Measurements from ENCODE around the gene BCL2L14. TPM values are rescaled to one million over a fixed set of nuclear protein-coding genes. Genes with fewer than 3 reads are reported as not detected.

The BCL2L14 gene
- total RNA-seq, 2 donors from 2014 or later: 54.4 to 57.6 TPM

DNA sequence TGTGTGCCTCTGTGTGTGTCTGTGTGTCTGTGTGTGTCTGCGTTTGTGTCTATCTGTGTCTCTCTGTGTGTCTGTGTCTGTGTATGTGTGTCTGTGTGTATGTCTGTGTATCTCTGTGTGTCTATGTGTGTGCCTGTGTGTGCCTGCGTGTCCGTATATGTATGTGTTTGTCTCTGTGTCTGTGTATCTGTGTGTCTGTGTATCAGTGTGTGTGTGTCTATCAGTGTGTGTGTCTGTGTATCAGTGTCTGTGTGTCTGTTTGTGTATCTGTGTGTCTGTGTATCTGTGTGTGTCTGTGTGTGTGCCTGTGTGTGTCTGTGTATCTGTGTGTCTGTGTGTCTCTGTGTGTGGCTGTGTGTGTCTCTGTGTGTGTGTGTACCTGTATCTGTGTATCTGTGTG is 23.1 kb upstream of the BCL2L14 start:
- DNase-seq (no peak), ATAC-seq (no peak)
- intact Hi-C loops (cut with DNase I, micrococcal nuclease): no loop called here

DNA sequence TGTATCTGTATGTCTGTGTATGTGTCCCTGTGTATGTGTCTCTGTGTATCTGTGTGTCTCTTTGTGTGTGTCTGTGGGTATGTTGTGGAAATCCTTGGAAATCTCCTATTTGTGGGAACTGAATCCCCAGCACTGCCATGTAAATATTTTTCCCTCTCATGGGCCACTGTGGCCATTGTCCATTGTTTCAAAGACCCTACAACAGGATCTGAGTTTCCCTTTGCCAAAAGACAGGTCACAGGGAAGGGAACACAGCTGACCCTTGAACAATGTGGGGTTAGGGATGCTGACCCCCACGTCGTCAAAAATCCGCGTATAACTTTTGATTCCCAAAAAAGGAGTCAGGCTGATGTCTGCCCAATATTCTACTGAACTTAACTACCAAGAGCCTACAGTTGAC is 22.5 kb upstream of the BCL2L14 start:
- intact Hi-C loops (cut with DNase I, micrococcal nuclease): no loop called here

DNA sequence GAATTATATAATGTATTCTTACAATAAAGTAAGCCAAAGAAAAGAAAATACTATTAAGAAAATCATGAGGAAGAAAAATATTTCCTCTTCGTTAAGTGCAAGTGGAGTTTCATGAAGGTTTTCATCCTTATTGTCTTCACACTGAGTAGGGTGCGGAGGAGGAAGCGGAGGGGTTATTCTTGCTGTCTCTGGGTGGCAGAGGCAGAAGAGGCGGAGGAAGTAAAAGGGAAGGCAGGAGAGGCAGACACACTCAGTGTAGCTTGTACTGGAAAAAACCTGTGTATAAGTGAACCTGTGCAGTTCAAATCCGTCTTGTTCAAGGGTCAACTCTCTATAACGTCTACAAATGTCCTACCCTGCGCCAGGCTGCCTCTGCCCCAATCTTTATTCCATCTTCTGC is 22.0 kb upstream of the BCL2L14 start:
- intact Hi-C loops (cut with DNase I, micrococcal nuclease): no loop called here
- ATAC-seq: no peak
- DNase-seq: no peak

More for the DNA sequence above, 22.5 kb upstream of the BCL2L14 start:
- DNase-seq (no peak), ATAC-seq (no peak)

DNA sequence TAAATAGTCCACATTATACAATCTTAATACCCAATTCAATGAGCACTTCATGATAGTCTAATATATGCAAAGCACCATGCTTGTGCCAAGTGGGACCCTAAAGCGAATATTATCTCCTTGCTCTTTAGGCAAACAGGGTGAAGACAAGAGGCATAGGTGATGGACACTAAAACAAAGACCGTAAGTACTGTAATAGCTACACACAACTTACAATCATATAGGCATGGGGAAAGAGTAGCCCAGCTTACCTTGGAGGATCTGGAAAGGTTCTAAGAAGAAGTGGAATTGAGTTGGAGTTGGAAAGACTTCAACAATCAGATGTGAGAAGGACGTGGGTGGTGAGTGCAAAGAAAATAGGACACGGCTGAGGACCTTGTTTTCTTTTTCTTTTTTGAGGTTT is 19.1 kb upstream of the BCL2L14 start:
- intact Hi-C loops (cut with DNase I, micrococcal nuclease): no loop called here
- ATAC-seq: no peak
- DNase-seq: no peak

DNA sequence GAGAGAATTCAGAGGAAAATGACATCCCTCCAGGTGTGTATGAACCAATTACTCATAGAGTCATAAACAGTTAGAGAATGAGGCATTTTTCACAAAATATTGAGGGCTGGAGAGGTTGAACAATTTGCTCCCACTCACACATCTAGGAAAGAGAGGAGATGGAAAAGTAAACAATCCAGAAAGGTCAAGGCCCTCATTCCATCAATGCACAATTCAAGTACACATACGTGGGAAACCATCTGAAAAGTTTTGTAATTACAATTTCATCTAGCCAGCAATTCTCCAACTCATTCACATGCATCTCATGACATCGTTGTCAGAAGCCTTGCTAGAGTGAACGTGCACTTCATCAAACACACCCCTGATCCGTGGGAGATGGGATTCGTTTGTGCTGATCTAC is 15.7 kb upstream of the BCL2L14 start:
- ATAC-seq (no peak), DNase-seq (no peak)
- intact Hi-C loops (cut with DNase I, micrococcal nuclease): no loop called here

DNA sequence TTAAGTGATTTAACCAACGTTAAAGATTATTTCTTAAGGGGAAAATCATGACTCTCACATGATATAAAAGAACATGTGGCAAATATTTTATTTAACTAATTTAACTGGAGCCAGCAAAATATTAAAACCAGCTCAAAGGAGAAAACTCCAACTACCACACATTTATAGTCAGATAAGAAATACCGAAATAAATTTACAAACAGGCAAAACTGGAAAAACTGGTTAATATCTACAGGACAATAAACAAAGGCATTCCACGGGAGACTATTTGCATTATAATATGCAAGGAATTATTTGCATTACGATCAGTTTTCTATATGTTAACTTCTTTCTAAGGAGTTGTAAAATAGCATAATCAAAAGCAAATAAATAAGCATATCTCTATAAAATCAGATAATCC is 13.8 kb upstream of the BCL2L14 start:
- DNase-seq (no peak), ATAC-seq (no peak)
- intact Hi-C loops (cut with DNase I, micrococcal nuclease): no loop called here

DNA sequence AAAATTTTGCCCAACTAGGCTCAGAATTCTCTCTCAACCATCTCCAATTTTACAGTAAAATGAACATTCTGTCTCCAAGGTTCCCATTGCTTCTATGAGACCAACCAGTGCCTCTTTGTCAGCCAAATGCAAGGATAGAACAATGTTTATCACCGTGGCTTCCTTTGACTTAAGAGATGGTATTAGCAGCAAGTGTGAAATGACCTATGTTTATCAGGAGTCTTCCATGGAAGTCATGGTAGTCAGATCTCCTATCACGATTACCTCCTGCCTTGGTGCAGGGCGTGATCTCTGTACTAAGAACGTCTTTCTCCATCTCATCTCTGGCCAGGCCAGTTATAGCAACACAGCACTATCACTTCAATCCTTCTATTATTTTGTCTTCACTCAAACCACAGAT is 6.1 kb upstream of the BCL2L14 start:
- intact Hi-C loops (cut with DNase I, micrococcal nuclease): no loop called here
- DNase-seq (no peak), ATAC-seq (no peak)

DNA sequence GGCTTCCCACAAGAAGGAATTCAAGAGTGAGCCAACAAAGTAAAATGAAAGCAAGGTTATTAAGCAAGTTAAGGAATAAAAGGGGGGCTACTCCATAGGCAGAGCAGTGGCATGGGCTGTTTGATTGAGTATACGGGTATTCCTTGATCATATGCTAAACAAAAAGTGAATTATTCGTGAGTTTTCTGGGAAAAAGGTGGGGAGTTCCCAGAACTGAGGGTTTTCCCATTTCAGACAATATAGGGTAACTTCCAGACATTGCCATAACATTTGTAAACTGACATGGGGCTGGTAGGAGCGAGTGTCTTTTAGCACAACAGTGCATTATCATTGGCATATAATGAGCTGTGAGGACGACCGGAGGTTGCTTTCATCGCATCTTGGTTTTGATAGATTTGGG is 2.0 kb upstream of the BCL2L14 start:
- no peak for ATAC-seq
- intact Hi-C loops (cut with DNase I, micrococcal nuclease): no loop called here
- DNase-seq: no peak

DNA sequence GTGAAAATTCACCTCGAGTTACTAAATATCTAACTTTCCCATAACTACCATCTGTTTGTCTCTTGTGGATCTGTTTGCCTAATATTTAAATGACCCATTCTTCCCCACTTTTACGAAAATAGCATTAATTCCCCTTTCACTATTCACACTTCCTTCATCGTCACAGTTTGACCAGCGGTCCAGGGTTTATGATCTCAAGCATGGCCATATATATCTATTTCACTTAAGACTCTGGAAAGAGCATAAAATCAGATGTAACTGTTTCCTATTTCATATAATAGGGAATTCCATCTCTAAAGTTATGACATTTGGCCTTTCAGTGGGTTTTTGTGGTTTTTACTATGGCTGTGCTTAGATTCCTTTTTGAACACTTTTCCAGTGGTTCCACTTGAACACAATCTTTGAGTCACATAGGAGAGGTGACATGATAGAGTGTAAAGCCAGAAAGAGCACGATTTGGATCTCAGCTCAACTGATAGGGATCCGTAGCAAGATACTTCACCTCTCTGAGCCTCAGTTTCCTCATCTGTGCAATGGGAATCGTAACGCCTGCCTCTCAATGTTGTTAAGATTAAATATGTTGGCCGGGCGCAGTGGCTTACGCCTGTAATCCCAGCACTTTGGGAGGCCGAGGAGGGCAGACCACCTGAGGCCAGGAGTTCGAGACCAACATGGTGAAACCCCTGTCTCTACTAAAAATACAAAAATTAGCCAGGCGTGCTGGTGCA is 754 bp upstream of the BCL2L14 start:
- DNase-seq: no peak
- no peak for ATAC-seq
- intact Hi-C loops (cut with DNase I, micrococcal nuclease): no loop called here

DNA sequence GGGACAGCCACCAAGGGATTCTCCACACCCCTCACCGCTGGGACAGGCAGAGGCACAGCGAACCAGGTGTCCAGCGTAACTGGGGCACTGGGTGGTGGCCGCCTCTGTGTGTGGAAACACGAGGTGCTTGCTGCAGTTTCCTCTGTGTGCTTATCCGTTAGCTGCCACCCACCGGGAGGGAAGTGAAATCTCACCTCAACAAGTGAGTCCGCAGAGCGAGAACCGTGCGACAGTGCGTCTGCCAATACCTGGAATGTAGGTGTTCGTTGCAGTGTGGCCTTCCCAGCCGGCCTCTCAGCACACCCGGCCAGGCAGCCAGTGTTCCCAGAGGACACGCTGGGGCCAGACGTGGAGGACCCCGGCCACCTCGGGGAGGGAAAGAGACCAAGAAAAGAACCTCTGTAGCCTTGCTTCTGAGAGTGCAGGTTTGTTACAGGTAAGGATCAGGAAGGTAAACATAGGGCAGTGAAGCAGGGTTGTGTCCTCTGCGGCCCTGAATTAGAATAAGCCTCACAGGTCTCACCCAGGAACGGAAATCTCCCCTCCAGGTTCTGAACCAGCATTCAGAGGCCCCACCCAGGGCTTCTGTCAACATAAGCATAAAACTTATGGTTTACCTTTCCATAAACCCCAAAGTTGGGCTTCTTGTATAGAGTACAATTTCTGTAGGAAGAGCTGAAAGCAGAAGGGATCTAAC is 1.5 kb downstream of the BCL2L14 start:
- ATAC-seq (peak; percentile 65), DNase-seq (peak; percentile 76)
- intact Hi-C loops (cut with DNase I, micrococcal nuclease): no loop called here

DNA sequence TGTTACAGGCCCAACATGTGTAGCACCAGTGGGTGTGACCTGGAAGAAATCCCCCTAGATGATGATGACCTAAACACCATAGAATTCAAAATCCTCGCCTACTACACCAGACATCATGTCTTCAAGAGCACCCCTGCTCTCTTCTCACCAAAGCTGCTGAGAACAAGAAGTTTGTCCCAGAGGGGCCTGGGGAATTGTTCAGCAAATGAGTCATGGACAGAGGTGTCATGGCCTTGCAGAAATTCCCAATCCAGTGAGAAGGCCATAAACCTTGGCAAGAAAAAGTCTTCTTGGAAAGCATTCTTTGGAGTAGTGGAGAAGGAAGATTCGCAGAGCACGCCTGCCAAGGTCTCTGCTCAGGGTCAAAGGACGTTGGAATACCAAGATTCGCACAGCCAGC is 8.6 kb downstream of the BCL2L14 start:
- intact Hi-C loops (cut with DNase I, micrococcal nuclease): no loop called here
- ATAC-seq (no peak), DNase-seq (no peak)

DNA sequence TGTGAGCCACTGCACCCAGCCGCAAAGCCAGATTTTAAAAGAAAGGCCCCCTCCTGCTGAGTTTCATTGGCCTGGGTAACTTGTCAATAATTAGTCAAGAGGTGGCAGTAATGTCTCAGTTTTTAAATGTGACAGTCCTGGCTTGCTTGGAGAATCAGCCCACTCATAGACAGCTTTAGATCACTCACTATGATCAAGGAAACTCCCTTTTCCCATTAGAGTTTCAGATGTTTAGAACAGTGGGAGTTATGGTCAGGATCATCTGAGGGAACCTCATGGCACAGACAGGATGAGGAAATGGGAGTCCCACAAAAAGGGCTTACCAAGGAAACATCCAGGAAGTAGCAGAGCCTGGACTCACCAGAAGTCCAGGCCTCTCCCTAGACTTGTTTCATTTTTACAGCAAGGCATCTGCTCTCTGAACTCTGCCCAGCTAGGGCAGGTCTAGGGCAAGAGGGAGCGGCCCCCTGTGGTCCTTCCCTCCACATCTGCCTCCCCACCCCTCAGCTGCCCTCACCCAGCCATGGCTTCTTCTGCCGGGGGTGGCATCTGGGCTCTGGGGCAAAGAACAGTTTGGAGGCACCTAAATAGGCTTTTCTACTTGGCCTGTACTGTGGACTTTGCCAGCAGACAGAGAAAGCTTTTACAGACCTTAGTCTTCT is 11.2 kb downstream of the BCL2L14 start:
- intact Hi-C loops (cut with DNase I, micrococcal nuclease): loop anchor here in 1 of 2 donors (10.0 kb wide), 1 partner anchor 253 kb away; no protein-coding TSS in a partner anchor
- DNase-seq: peak; percentile 65 to 86
- peak; percentile 94 for ATAC-seq

DNA sequence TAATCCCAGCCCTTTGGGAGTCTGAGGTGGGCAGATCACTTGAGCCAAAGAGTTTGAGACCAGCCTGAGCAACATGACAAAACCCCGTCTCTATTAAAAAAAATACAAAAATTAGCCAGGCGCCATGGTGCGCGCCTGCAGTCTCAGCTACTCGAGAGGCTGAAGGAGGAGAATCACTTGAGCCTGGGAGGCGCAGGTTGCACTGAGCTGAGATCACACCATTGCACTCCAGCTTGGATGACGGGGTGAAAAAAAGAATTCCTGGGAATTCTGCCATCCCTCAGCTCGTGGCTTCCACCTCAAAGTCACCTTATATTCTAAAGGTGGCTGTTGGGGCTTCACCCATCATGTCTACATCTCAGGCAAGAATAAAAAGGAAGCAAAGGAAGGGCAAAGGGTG is 12.9 kb downstream of the BCL2L14 start:
- ATAC-seq: no peak
- DNase-seq: no peak
- intact Hi-C loops (cut with DNase I, micrococcal nuclease): loop anchor here in 1 of 2 donors (10.0 kb wide), 1 partner anchor 251 kb away; no protein-coding TSS in a partner anchor

DNA sequence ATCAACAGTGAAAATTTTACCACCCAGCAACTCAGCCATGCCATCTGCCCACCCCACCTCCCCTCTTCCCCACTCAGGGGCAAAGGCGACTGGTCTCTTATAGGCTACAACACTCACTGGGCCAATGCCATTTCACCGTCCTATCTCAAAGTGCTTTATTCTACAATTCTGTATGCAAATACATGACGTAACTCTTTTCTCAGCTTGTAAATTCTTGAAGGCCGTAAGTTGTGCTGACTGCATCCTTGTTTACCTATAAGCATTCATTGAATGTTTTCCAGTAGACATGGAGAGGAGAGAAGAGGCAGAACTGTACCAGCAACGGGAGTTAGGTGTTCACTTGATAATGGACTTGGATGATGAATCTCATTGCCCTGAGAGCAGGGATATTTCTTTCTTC is 15.6 kb downstream of the BCL2L14 start:
- ATAC-seq (peak; percentile 36), DNase-seq (no peak)
- intact Hi-C loops (cut with DNase I, micrococcal nuclease): loop anchor here in 1 of 2 donors (10.0 kb wide), 1 partner anchor 248 kb away; no protein-coding TSS in a partner anchor

DNA sequence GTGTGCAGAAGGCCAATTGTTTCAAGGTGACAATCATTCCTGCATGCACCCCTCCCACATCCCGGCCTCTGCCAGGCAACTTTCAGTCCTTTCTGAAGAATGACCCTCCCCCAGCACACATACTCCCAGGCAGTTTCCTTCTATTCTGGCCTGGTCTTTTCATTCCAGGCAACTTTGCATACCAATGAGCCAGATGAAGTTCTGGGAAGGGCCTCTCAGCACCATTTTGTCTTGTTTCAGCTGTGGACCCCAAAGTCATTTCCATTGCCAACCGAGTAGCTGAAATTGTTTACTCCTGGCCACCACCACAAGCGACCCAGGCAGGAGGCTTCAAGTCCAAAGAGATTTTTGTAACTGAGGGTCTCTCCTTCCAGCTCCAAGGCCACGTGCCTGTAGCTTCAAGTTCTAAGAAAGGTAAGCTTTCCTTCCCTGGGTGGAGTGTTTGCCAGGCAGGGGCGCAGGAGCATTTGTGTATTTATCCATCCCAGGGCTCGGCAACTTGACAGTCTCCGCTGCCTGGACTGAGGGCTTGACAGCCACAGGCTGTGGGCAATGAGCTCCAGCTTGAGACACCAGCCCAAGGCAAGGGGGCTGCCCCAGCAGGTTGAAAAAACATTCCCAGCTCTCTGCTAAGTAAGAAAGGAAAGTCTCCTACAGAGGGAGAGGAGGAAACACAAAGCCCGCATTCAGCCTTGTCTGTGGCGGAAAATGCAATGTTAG is 16.4 kb downstream of the BCL2L14 start:
- intact Hi-C loops (cut with DNase I, micrococcal nuclease): loop anchor here in 1 of 2 donors (10.0 kb wide), 1 partner anchor 248 kb away; no protein-coding TSS in a partner anchor
- no peak for DNase-seq
- no peak for ATAC-seq

DNA sequence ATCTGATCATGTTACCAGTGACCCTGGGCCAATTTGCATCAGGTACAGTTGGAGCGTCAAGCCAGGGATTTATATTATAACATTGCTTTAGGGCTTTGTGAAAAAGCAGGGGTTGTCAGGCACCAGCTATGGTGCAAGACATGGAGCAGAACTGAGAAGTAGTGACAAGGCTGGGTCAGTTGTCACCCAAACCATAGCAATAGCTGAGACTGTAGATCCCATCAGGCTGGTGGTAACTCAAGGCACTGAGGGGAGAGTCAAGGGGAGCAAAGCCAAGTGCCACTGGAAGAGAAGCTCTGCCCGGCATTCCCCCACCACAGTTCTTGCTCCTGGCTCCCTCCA is 16.9 kb downstream of the BCL2L14 start:
- intact Hi-C loops (cut with DNase I, micrococcal nuclease): loop anchor here in 1 of 2 donors (10.0 kb wide), 1 partner anchor 247 kb away; no protein-coding TSS in a partner anchor
- no peak for DNase-seq
- no peak for ATAC-seq

DNA sequence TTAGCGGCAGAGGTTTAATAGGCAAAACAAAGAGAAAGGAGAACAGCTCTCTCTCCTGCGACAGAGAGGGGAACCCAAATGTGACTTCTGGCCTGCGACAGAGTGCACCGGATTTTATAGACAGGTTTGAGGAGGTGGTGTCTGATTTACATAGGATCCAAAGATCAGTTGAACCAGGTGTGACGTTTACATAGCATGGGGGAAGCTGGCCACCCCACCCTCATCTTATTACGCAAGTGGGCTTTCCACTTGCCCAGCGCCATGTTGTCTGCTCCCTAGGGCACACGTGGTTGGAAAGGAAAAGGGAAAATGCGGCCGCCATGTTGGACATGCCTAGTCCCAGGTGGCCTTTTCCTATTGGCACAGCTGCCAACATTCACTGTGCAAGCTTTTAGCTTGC is 17.4 kb downstream of the BCL2L14 start:
- ATAC-seq: no peak
- intact Hi-C loops (cut with DNase I, micrococcal nuclease): loop anchor here in 1 of 2 donors (10.0 kb wide), 1 partner anchor 247 kb away; no protein-coding TSS in a partner anchor
- no peak for DNase-seq

DNA sequence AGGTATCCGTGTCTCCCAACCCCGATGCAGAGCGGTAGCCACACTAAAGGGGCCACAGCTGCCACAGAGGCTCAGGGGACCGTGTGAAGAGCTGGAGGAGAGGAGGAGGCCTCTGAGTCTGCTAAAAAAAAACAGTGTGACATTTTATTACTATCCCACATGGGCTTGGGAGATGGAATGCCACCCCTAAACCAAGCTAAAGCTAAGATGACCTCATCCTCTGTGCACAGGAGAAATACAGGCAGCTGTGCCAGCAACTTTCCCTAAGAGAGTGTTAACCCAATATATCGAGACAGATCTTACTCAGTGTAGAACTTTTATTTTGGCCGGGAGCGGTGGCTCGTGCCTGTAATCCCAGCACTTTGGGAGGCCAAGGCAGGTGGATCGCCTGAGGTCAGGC is 18.0 kb downstream of the BCL2L14 start:
- intact Hi-C loops (cut with DNase I, micrococcal nuclease): loop anchor here in 1 of 2 donors (10.0 kb wide), 1 partner anchor 246 kb away; no protein-coding TSS in a partner anchor
- ATAC-seq (no peak), DNase-seq (no peak)

DNA sequence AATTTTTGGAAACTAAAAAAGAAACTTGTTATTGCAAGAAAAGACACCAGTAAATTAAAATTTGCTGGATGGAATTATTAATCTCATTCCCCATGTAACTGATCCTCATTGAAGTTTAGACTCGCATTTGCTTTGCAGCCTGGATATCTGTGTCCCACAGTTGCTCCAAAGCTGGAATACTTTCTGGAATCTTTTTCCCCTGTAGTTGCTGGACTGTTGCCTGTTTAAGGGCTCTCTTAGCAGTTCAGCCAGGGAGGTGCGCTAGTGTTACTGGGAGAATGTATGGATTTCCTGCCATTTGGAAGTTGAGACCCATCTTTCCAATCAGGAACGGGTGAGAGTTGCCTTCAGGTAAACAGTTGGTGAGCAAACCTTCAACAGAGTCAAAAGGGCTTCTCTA is 20.3 kb downstream of the BCL2L14 start:
- intact Hi-C loops (cut with DNase I, micrococcal nuclease): no loop called here

More for the DNA sequence above, 20.3 kb downstream of the BCL2L14 start:
- no peak for ATAC-seq
- DNase-seq: no peak

All from left colon (tissue), 2 donors.